HG02642 (cell line): ENCODE data around the gene TAF11L5.
"Not testable (repeated sequence)": the region's sequence is repeated elsewhere in the genome, so short reads cannot be mapped to it uniquely, and the experiment has no call there.

Experiments used
- ATAC-seq: cut with Tn5 transposase; IDR thresholded peaks from one replicate; pipeline ENCODE4 v1.9.1; 2021; ENCODE audit warnings: mild to moderate bottlenecking; ENCODE audit not compliant: unreplicated experiment, poor library complexity

Gene TAF11L5

GRCh38 chr5:17524935-17525334 lies at the start of gene TAF11L5:
Gene TAF11L5, plus strand, starts transcription at chr5:17525235.
- ATAC-seq = not testable (repeated sequence)

- ATAC-seq = no peak
Observed at GRCh38 chr5:17477043-17477442, 48.0 kb upstream of the TAF11L5 start.

GRCh38 chr5:17477573-17478265 lies 47.3 kb upstream of the TAF11L5 start:
- ATAC-seq = no peak

GRCh38 chr5:17481378-17481777 lies 43.7 kb upstream of the TAF11L5 start:
- no peak for ATAC-seq

- ATAC-seq = no peak
Observed at GRCh38 chr5:17482790-17483189, 42.2 kb upstream of the TAF11L5 start.

GRCh38 chr5:17486464-17487173 lies 38.4 kb upstream of the TAF11L5 start:
- ATAC-seq = not testable (repeated sequence)

GRCh38 chr5:17487174-17487512 lies 37.9 kb upstream of the TAF11L5 start:
- no peak for ATAC-seq

GRCh38 chr5:17491257-17491656 lies 33.8 kb upstream of the TAF11L5 start:
- ATAC-seq = not testable (repeated sequence)

- no peak for ATAC-seq
Observed at GRCh38 chr5:17492770-17493169, 32.3 kb upstream of the TAF11L5 start.

- no peak for ATAC-seq
Observed at GRCh38 chr5:17497446-17497845, 27.6 kb upstream of the TAF11L5 start.

- not testable (repeated sequence) for ATAC-seq
Observed at GRCh38 chr5:17497931-17498330, 27.1 kb upstream of the TAF11L5 start, which contains the start of gene TAF11L2. Gene TAF11L2, plus strand, starts transcription at chr5:17498231.

- ATAC-seq = no peak
Observed at GRCh38 chr5:17511775-17512325, 13.2 kb upstream of the TAF11L5 start.

GRCh38 chr5:17517526-17517925 lies 7.5 kb upstream of the TAF11L5 start:
- ATAC-seq = not testable (repeated sequence)

GRCh38 chr5:17518067-17518466 lies 7.0 kb upstream of the TAF11L5 start, which contains the start of gene TAF11L3:
Gene TAF11L3, plus strand, starts transcription at chr5:17518367.
- not testable (repeated sequence) for ATAC-seq

- ATAC-seq = not testable (repeated sequence)
Observed at GRCh38 chr5:17519508-17519907, 5.5 kb upstream of the TAF11L5 start.

GRCh38 chr5:17521501-17521900 lies 3.5 kb upstream of the TAF11L5 start, which contains the start of gene TAF11L4:
Gene TAF11L4, plus strand, starts transcription at chr5:17521801.
- ATAC-seq = not testable (repeated sequence)

- not testable (repeated sequence) for ATAC-seq
Observed at GRCh38 chr5:17526504-17526903, 1.5 kb downstream of the TAF11L5 start.

- ATAC-seq = not testable (repeated sequence)
Observed at GRCh38 chr5:17528369-17528768, 3.3 kb downstream of the TAF11L5 start, which contains the start of gene TAF11L6. Gene TAF11L6, plus strand, starts transcription at chr5:17528669.
